Activated T-helper 17 cell treated with anti-CD3 and anti-CD28 coated beads, Interleukin-2, amount 50 U/mL, for 72 hours (primary cell): Measurements from ENCODE around the gene PLEKHA1. TPM values are rescaled to one million over a fixed set of nuclear protein-coding genes. Genes with fewer than 3 reads are reported as not detected.

Experiments used
- ATAC-seq: fragments of 150-1000 bp; cut with Tn5 transposase; replicated peaks from 2 replicates; pipeline ENCODE4 v1.10.0; 2021; ENCODE audit warnings: mild to moderate bottlenecking, moderate library complexity
- H3K27ac Mint-ChIP-seq: one replicate; pipeline ENCODE4 v1.8.0; 2022; ENCODE audit warnings: mixed read lengths
- H3K27me3 Mint-ChIP-seq: one replicate; pipeline ENCODE4 v1.8.0; 2022; ENCODE audit warnings: mixed read lengths
- H3K36me3 Mint-ChIP-seq: one replicate; pipeline ENCODE4 v1.8.0; 2022; ENCODE audit warnings: low read depth, mild to moderate bottlenecking, mixed read lengths
- H3K4me1 Mint-ChIP-seq: one replicate; pipeline ENCODE4 v1.8.0; 2022; ENCODE audit warnings: mixed read lengths
- H3K4me3 Mint-ChIP-seq: one replicate; pipeline ENCODE4 v1.8.0; 2022; ENCODE audit warnings: mild to moderate bottlenecking, mixed read lengths
- H3K9me3 Mint-ChIP-seq: one replicate; pipeline ENCODE4 v1.8.0; 2022; ENCODE audit warnings: mixed read lengths
- total RNA-seq, 2 donors: library from RNA; stranded (reverse); gene quantifications; one replicate each; pipeline ENCODE4 v1.2.3, GENCODE V29; 2022

Gene PLEKHA1
- total RNA-seq, 2 donors from 2014 or later: 2.4 to 13.9 TPM

- no peaks in the 10 kb centered on the region for H3K9me3 Mint-ChIP-seq
- no peak overlapping the region for H3K4me3 Mint-ChIP-seq
- ATAC-seq: no peak
- no peak overlapping the region for H3K27ac Mint-ChIP-seq
- H3K36me3 Mint-ChIP-seq: no peaks in the 10 kb centered on the region
- H3K4me1 Mint-ChIP-seq: peaks cover 5% of the 10 kb centered on the region
- H3K27me3 Mint-ChIP-seq: peaks cover 14% of the 10 kb centered on the region
These were observed 100.6 kb downstream of the PLEKHA1 start for GRCh38 chr10:122475100-122475499.

- Mint-ChIP-seq H3K4me3 (no peak overlapping the region), H3K9me3 (no peaks in the 10 kb centered on the region), H3K27me3 (peaks cover 13% of the 10 kb centered on the region), H3K4me1 (peaks cover 5% of the 10 kb centered on the region), H3K27ac (no peak overlapping the region), H3K36me3 (no peaks in the 10 kb centered on the region)
- ATAC-seq: no peak
These were observed 101.3 kb downstream of the PLEKHA1 start for GRCh38 chr10:122475591-122476332.

GRCh38 chr10:122476333-122476695 is 101.8 kb downstream of the PLEKHA1 start:
- H3K4me1 Mint-ChIP-seq: peaks cover 5% of the 10 kb centered on the region
- no peak for ATAC-seq
- no peaks in the 10 kb centered on the region for H3K9me3 Mint-ChIP-seq
- H3K4me3 Mint-ChIP-seq: no peak overlapping the region
- no peak overlapping the region for H3K27ac Mint-ChIP-seq
- H3K27me3 Mint-ChIP-seq: peaks cover 10% of the 10 kb centered on the region
- no peaks in the 10 kb centered on the region for H3K36me3 Mint-ChIP-seq

DNA sequence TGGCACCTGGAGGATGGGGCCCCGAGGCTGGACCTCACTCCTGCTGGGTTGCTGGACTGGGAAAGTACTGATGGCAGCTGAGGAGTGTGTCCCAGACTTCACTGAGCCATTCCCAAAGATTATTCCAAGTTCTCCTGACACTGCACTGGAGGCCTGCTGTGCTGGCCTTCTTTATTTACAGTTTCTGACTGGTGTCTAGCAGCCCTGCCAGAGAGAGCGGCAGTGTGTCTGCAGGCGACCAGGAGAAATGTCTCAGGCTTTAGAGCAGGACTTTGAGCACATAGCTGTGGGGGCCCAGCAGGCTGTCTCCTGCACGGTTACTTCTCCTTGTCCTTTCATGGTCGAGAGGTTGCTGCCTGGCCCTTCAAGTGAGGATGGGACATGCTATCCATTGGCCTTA is 102.9 kb downstream of the PLEKHA1 start:
- no peak for ATAC-seq
- H3K36me3 Mint-ChIP-seq: no peaks in the 10 kb centered on the region
- H3K27me3 Mint-ChIP-seq: peaks cover 14% of the 10 kb centered on the region
- H3K27ac Mint-ChIP-seq: no peak overlapping the region
- no peak overlapping the region for H3K4me3 Mint-ChIP-seq
- H3K4me1 Mint-ChIP-seq: peaks cover 5% of the 10 kb centered on the region
- peaks cover 4% of the 10 kb centered on the region for H3K9me3 Mint-ChIP-seq

- H3K9me3 Mint-ChIP-seq: peaks cover 4% of the 10 kb centered on the region
- no peak overlapping the region for H3K27ac Mint-ChIP-seq
- H3K36me3 Mint-ChIP-seq: no peaks in the 10 kb centered on the region
- H3K4me3 Mint-ChIP-seq: no peak overlapping the region
- H3K27me3 Mint-ChIP-seq: peaks cover 14% of the 10 kb centered on the region
- peaks cover 5% of the 10 kb centered on the region for H3K4me1 Mint-ChIP-seq
- ATAC-seq: no peak
These were observed 104.5 kb downstream of the PLEKHA1 start for GRCh38 chr10:122478971-122479370.

DNA sequence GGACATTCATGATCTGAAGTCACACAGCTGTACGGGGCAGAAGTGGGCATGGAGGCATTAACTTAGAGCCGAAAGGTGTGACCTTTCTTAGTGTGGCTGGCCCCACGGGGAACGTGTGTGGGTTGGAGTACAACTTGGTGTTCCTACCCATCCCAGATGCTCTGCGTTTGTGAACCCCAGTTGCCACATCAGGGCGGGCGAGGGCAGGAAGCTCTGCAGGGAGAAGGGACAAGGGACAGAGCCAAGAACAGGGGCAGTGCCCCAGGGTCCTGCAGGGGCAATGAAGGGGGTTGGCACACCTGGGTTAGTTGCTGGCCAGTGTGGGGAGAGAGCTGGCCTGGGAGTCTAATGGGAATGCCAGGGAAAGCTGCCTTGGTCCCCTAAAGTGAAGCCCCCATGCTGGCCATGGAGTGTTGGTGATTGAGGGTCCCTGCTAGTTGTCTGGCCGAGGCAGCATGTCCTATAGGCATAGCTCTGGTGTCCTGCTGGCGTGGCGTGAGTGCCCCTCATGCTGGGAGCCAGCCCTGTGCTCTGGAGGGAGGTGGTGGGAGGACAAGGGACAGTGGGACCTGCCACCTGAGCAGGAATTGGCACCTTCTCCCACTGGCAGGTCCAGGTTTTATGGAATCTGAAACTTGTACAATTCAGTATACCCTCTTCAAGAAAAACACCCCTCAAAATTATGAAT is 105.8 kb downstream of the PLEKHA1 start:
- H3K9me3 Mint-ChIP-seq: peaks cover 4% of the 10 kb centered on the region
- no peaks in the 10 kb centered on the region for H3K36me3 Mint-ChIP-seq
- no peak overlapping the region for H3K27ac Mint-ChIP-seq
- H3K27me3 Mint-ChIP-seq: peaks cover 9% of the 10 kb centered on the region
- H3K4me1 Mint-ChIP-seq: no peaks in the 10 kb centered on the region
- no peak for ATAC-seq
- no peak overlapping the region for H3K4me3 Mint-ChIP-seq

GRCh38 chr10:122481296-122482056 is 107.0 kb downstream of the PLEKHA1 start:
- Mint-ChIP-seq H3K9me3 (peaks cover 4% of the 10 kb centered on the region), H3K27me3 (peaks cover 9% of the 10 kb centered on the region), H3K36me3 (no peaks in the 10 kb centered on the region), H3K4me1 (no peaks in the 10 kb centered on the region), H3K27ac (no peak overlapping the region), H3K4me3 (no peak overlapping the region)
- no peak for ATAC-seq

Other genes starting within 250 kb of the PLEKHA1 start
- not detected for gene BTBD16, start 103.4 kb upstream of the PLEKHA1 start, total RNA-seq
- not detected for gene ARMS2, start 79.9 kb downstream of the PLEKHA1 start, total RNA-seq
- not detected for gene HTRA1, start 86.8 kb downstream of the PLEKHA1 start, total RNA-seq
- not detected for gene DMBT1, start 186.0 kb downstream of the PLEKHA1 start, total RNA-seq